Fibroblast of lung (primary cell): ENCODE measurements around the gene XIRP2.

Experiments
- CTCF ChIP-seq, 2 donors: IDR thresholded peaks in 1 of 2; conservative IDR thresholded peaks in 1 of 2; 1 replicate in 1 of 2; 2 replicates in 1 of 2; pipeline ENCODE4 v1.5.1; 2011 to 2012; ENCODE audit warnings: low read length in 2 of 2, control low read depth in 1 of 2, inconsistent platforms in 1 of 2, low read depth in 1 of 2, mild to moderate bottlenecking in 1 of 2
- EZH2 ChIP-seq: IDR thresholded peaks from 2 replicates; pipeline ENCODE4 v1.5.1; 2012; ENCODE audit warnings: low read length, control low read depth, mild to moderate bottlenecking; ENCODE audit errors: missing control alignments

- TF ChIP-seq CTCF (conservative IDR thresholded peaks at IDR 0.05 in 1 of 2, IDR thresholded peaks at IDR 0.05 in 1 of 2; ENCODE audit: low read depth in 1 of 2, low read length in 2 of 2) (no peak), EZH2 (no peak)
Measured at GRCh38 chr2:167140767-167141166, 252.5 kb downstream of the XIRP2 start.
